OCI-LY3 (cell line): ENCODE results near the gene GAS2.
A peak's percentile ranks its signal among the peaks of the same experiment; 100 is the strongest.

Experiments used
- H2AFZ ChIP-seq: fragments of 200-600, 300-600 bp; shearing (Covaris generic); 2 replicates; pipeline ENCODE4 v1.6.0; 2014; ENCODE audit warnings: antibody characterized with exemption, low read depth, low read length
- H3K27ac ChIP-seq: fragments of 200-600, 300-600 bp; sonication (generic); 2 replicates; pipeline ENCODE4 v1.5.1; 2014; ENCODE audit warnings: mild to moderate bottlenecking, low read length, moderate library complexity, mixed read lengths
- H3K27me3 ChIP-seq: fragments of 200-600, 300-600 bp; sonication (generic); 2 replicates; pipeline ENCODE4 v1.6.1; 2014; ENCODE audit warnings: low read depth, low read length, mixed read lengths
- H3K36me3 ChIP-seq: fragments of 200-600, 300-600 bp; sonication (generic); replicated peaks from 2 replicates; pipeline ENCODE3; 2014; ENCODE audit warnings: low read depth, low read length, mixed read lengths
- H3K4me1 ChIP-seq: fragments of 300-600, 200-600 bp; sonication (generic); 2 replicates; pipeline ENCODE4 v1.6.1; 2014; ENCODE audit warnings: low read length, mixed read lengths
- H3K4me2 ChIP-seq: fragments of 200-600, 300-600 bp; sonication (generic); 2 replicates; pipeline ENCODE4 v1.6.1; 2014; ENCODE audit warnings: low read length, mixed read lengths
- H3K4me3 ChIP-seq: fragments of 300-600, 200-600 bp; sonication (generic); 2 replicates; pipeline ENCODE4 v1.5.1; 2014; ENCODE audit warnings: antibody characterized with exemption, mild to moderate bottlenecking, low read length, moderate library complexity
- H3K79me2 ChIP-seq: fragments of 300-600, 200-600 bp; shearing (Covaris generic); 2 replicates; pipeline ENCODE4 v1.6.1; 2014; ENCODE audit warnings: mild to moderate bottlenecking, low read length, mixed read lengths
- H3K9ac ChIP-seq: fragments of 300-600, 200-600 bp; shearing (Covaris generic); 2 replicates; pipeline ENCODE4 v1.6.0; 2014; ENCODE audit warnings: mild to moderate bottlenecking, low read length, moderate library complexity
- H3K9me3 ChIP-seq: fragments of 200-600, 300-600 bp; shearing (Covaris generic); 2 replicates; pipeline ENCODE4 v1.6.1; 2014; ENCODE audit warnings: low read length, mixed read lengths; ENCODE audit not compliant: insufficient read depth
- H4K20me1 ChIP-seq: fragments of 200-600, 300-600 bp; sonication (generic); 2 replicates; pipeline ENCODE4 v1.6.1; 2016; ENCODE audit warnings: low read length, mixed read lengths; ENCODE audit not compliant: insufficient read depth
- EZH2phosphoT487 ChIP-seq: fragments of 200-600 bp; shearing (Covaris generic); IDR thresholded peaks from 2 replicates; pipeline ENCODE4 v1.6.1; 2018; ENCODE audit warnings: antibody characterized with exemption, mixed run types, low read depth
- TF ChIP-seq, protein P1 (sequence below): fragments of 200-600, 300-600 bp; sonication (generic); IDR thresholded peaks from 2 replicates; pipeline ENCODE4 v1.5.1; 2014; ENCODE audit warnings: antibody characterized with exemption, low read length, low read depth

The GAS2 gene

GRCh38 chr11:22753416-22753815, 87.0 kb downstream of the GAS2 start:
- no peaks in the 10 kb centered on the region for H4K20me1 ChIP-seq
- H3K4me3 ChIP-seq = no peak overlapping the region
- H3K79me2 ChIP-seq = no peaks in the 10 kb centered on the region
- H3K4me2 ChIP-seq = peak overlapping the region; percentile 65
- no peaks in the 10 kb centered on the region for H3K36me3 ChIP-seq
- 0 out of 2 replicates have a peak, but pooled peaks cover 3% of the 10 kb centered on the region for H3K9me3 ChIP-seq
- peak overlapping the region; percentile 40; the same call in 1 of the 2 replicates for H3K9ac ChIP-seq
- H2AFZ ChIP-seq = no peak overlapping the region
- H3K27ac ChIP-seq = peak overlapping the region; percentile 82
- peaks cover 40% of the 10 kb centered on the region for H3K4me1 ChIP-seq
- TF ChIP-seq, protein P1, sequence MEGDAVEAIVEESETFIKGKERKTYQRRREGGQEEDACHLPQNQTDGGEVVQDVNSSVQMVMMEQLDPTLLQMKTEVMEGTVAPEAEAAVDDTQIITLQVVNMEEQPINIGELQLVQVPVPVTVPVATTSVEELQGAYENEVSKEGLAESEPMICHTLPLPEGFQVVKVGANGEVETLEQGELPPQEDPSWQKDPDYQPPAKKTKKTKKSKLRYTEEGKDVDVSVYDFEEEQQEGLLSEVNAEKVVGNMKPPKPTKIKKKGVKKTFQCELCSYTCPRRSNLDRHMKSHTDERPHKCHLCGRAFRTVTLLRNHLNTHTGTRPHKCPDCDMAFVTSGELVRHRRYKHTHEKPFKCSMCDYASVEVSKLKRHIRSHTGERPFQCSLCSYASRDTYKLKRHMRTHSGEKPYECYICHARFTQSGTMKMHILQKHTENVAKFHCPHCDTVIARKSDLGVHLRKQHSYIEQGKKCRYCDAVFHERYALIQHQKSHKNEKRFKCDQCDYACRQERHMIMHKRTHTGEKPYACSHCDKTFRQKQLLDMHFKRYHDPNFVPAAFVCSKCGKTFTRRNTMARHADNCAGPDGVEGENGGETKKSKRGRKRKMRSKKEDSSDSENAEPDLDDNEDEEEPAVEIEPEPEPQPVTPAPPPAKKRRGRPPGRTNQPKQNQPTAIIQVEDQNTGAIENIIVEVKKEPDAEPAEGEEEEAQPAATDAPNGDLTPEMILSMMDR = no peak
- TF ChIP-seq EZH2phosphoT487 = no peak
- no peaks in the 10 kb centered on the region for H3K27me3 ChIP-seq

GRCh38 chr11:22761066-22761465, 94.7 kb downstream of the GAS2 start:
- H2AFZ ChIP-seq = no peak overlapping the region
- H3K4me3 ChIP-seq = no peak overlapping the region
- peak overlapping the region; percentile 57 for H3K4me2 ChIP-seq
- no peaks in the 10 kb centered on the region for H3K36me3 ChIP-seq
- no peaks in the 10 kb centered on the region for H3K79me2 ChIP-seq
- no peak for TF ChIP-seq EZH2phosphoT487
- TF ChIP-seq, protein P1 = no peak
- peaks cover 34% of the 10 kb centered on the region for H3K4me1 ChIP-seq
- peak overlapping the region; percentile 36; the same call in 1 of the 2 replicates for H3K27ac ChIP-seq
- H4K20me1 ChIP-seq = no peaks in the 10 kb centered on the region
- no peaks in the 10 kb centered on the region for H3K9me3 ChIP-seq
- H3K9ac ChIP-seq = no peak overlapping the region
- no peaks in the 10 kb centered on the region for H3K27me3 ChIP-seq

DNA sequence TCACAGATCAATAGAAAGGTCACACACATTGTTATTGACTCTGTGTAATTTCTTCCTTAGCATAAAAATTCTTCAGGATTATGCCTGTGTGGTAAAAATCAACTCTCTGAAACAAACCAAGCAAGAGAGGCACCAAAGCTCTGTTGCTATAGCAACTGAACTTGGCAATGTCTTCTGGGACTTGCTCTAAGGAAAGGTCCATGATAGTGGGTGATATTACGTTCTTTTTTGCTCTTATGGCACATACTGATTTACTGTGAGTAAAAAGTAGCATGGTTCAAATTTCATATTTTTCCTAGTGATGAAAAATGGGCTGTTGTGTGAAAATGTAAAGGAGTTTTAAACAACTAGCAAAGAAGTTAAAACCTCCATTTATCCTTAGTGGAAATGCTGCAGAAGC, 96.8 kb downstream of the GAS2 start:
- no peak for TF ChIP-seq EZH2phosphoT487
- TF ChIP-seq, protein P1 = no peak
- Histone ChIP-seq H3K4me1 (peaks cover 28% of the 10 kb centered on the region), H3K27ac (no peak overlapping the region), H3K4me3 (no peak overlapping the region), H4K20me1 (no peaks in the 10 kb centered on the region), H3K27me3 (no peaks in the 10 kb centered on the region), H3K4me2 (no peak overlapping the region), H3K9ac (no peak overlapping the region), H3K36me3 (no peaks in the 10 kb centered on the region), H3K79me2 (no peaks in the 10 kb centered on the region), H2AFZ (no peak overlapping the region), H3K9me3 (no peaks in the 10 kb centered on the region)

- TF ChIP-seq EZH2phosphoT487 = no peak
- TF ChIP-seq, protein P1 = no peak
- Histone ChIP-seq H2AFZ (no peak overlapping the region), H3K36me3 (no peaks in the 10 kb centered on the region), H3K4me3 (no peak overlapping the region), H4K20me1 (no peaks in the 10 kb centered on the region), H3K27ac (no peak overlapping the region), H3K79me2 (no peaks in the 10 kb centered on the region), H3K9ac (no peak overlapping the region), H3K4me1 (peaks cover 16% of the 10 kb centered on the region), H3K4me2 (no peak overlapping the region), H3K9me3 (no peaks in the 10 kb centered on the region), H3K27me3 (no peaks in the 10 kb centered on the region)
Observed at GRCh38 chr11:22764735-22765134, 98.3 kb downstream of the GAS2 start.
